ENCODE results near the gene PRR7. TPM values are rescaled to one million over a fixed set of nuclear protein-coding genes. Genes with fewer than 3 reads are reported as not detected.
"Not testable (repeated sequence)": the region's sequence is repeated elsewhere in the genome, so short reads cannot be mapped to it uniquely, and the experiment has no call there.

The PRR7 gene
- polyA plus RNA-seq, 1 donor = 1.7 TPM

GRCh38 chr5:177483042-177483441 lies 36.4 kb downstream of the PRR7 start:
- no CpG with 5 or more reads among the region's 9 CpGs for WGBS (ENCODE audit: insufficient coverage, low lambda C conversion rate)

DNA sequence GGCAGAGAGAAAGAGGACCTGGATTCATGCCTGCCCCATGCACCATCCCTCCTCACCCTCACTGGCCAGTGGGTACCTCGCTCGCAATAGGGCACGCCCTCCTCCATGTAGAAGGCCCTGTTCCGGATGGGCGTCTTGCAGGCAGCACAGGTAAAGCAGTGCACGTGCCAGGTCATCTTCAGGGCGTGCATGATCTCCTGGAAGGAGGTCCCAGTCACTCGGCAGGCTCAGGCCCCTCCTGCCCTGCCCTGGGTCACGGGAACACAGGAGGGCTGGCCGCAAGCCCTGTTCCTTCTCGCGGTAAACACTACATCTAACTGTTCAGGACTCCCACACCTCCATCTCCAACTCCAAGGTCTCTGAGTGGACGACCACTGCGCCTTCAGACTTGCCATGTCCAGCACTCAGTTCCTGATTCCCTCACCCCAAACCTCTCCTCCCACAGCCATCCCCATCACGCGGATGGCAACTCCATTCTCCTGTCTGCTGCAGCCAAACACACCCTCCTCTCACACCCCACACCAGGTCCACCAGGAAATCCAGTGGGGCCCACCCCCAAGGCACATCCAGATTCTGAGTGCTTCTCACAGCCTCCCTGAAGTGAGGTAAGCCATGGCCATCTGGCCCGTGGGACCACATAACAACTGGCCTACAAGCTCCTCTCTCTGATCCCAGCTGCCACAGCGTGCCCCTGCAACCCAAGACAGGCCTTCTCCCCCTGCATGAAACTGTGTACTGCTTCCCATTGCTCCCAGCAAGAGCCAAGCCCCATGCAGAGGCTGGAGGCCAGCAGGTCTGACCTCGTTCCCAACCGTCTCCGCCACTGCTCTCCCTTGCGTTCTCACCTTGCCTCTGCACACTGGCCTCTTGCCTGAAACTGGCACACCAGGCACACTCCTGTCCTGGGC lies 37.6 kb downstream of the PRR7 start:
- H3K27ac ChIP-seq (ENCODE audit: low read length) = no peak overlapping the region

More at GRCh38 chr5:177483042-177483441, 36.4 kb downstream of the PRR7 start:
- Histone ChIP-seq H3K4me3 (ENCODE audit: low read length) (no peak overlapping the region), H3K27me3 (ENCODE audit: control insufficient read depth, insufficient read depth, low read length) (no peaks in the 10 kb centered on the region), H3K9me3 (ENCODE audit: control insufficient read depth, low read depth, low read length) (no peaks in the 10 kb centered on the region), H3K4me1 (ENCODE audit: control insufficient read depth, insufficient read depth, low read length) (no peaks in the 10 kb centered on the region), H3K36me3 (ENCODE audit: control insufficient read depth, insufficient read depth, low read length) (peaks cover 25% of the 10 kb centered on the region), H3K27ac (ENCODE audit: low read length) (no peak overlapping the region)
- DNase-seq = no peak

GRCh38 chr5:177484902-177485549 lies 38.4 kb downstream of the PRR7 start:
- no peaks in the 10 kb centered on the region for H3K9me3 ChIP-seq (ENCODE audit: control insufficient read depth, low read depth, low read length)
- H3K4me1 ChIP-seq (ENCODE audit: control insufficient read depth, insufficient read depth, low read length) = peaks cover 6% of the 10 kb centered on the region
- no CpG with 5 or more reads among the region's 13 CpGs for WGBS (ENCODE audit: insufficient coverage, low lambda C conversion rate)
- H3K27ac ChIP-seq (ENCODE audit: low read length) = no peak overlapping the region
- no peaks in the 10 kb centered on the region for H3K27me3 ChIP-seq (ENCODE audit: control insufficient read depth, insufficient read depth, low read length)
- no peak for DNase-seq
- H3K4me3 ChIP-seq (ENCODE audit: low read length) = no peak overlapping the region
- peaks cover 36% of the 10 kb centered on the region for H3K36me3 ChIP-seq (ENCODE audit: control insufficient read depth, insufficient read depth, low read length)

More for the DNA sequence above, 37.6 kb downstream of the PRR7 start:
- DNase-seq = no peak
- Histone ChIP-seq H3K36me3 (ENCODE audit: control insufficient read depth, insufficient read depth, low read length) (peaks cover 33% of the 10 kb centered on the region), H3K4me1 (ENCODE audit: control insufficient read depth, insufficient read depth, low read length) (peaks cover 5% of the 10 kb centered on the region), H3K27me3 (ENCODE audit: control insufficient read depth, insufficient read depth, low read length) (no peaks in the 10 kb centered on the region), H3K4me3 (ENCODE audit: low read length) (no peak overlapping the region), H3K9me3 (ENCODE audit: control insufficient read depth, low read depth, low read length) (no peaks in the 10 kb centered on the region)
- WGBS (ENCODE audit: insufficient coverage, low lambda C conversion rate) = no CpG with 5 or more reads among the region's 22 CpGs

DNA sequence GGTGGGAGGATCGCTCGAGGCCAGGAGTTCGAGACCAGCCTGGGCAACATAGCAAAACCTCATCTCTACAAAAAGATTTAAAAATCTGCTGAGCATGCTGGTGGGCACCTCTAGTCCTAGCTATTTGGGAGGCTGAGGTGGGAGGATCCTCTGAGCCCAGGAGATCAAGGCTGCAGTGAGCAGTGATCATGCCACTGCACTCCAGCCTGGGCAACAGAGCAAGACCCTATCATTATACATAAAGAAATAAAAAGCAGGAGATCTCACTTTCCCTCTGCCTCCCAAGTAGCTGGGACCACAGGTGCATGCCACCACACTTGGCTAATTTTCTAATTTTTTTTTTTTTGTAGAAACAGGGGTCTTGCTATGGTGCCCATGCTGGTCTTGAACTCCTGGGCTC lies 39.1 kb downstream of the PRR7 start:
- not testable (repeated sequence) for H3K9me3 ChIP-seq (ENCODE audit: control insufficient read depth, low read depth, low read length); H3K4me1 ChIP-seq (ENCODE audit: control insufficient read depth, insufficient read depth, low read length); H3K27me3 ChIP-seq (ENCODE audit: control insufficient read depth, insufficient read depth, low read length); H3K27ac ChIP-seq (ENCODE audit: low read length); H3K4me3 ChIP-seq (ENCODE audit: low read length); DNase-seq
- no CpG with 5 or more reads among the region's 3 CpGs for WGBS (ENCODE audit: insufficient coverage, low lambda C conversion rate)
- H3K36me3 ChIP-seq (ENCODE audit: control insufficient read depth, insufficient read depth, low read length) = peaks cover 39% of the 10 kb centered on the region

- H3K4me3 ChIP-seq (ENCODE audit: low read length) = no peak overlapping the region
- H3K27me3 ChIP-seq (ENCODE audit: control insufficient read depth, insufficient read depth, low read length) = no peaks in the 10 kb centered on the region
- WGBS (ENCODE audit: insufficient coverage, low lambda C conversion rate) = no CpG with 5 or more reads among the region's 3 CpGs
- H3K9me3 ChIP-seq (ENCODE audit: control insufficient read depth, low read depth, low read length) = no peaks in the 10 kb centered on the region
- peaks cover 44% of the 10 kb centered on the region for H3K36me3 ChIP-seq (ENCODE audit: control insufficient read depth, insufficient read depth, low read length)
- no peak for DNase-seq
- peaks cover 6% of the 10 kb centered on the region for H3K4me1 ChIP-seq (ENCODE audit: control insufficient read depth, insufficient read depth, low read length)
- H3K27ac ChIP-seq (ENCODE audit: low read length) = no peak overlapping the region
These were observed 39.6 kb downstream of the PRR7 start for GRCh38 chr5:177486256-177486655.

- no peak overlapping the region for H3K4me3 ChIP-seq (ENCODE audit: low read length)
- WGBS (ENCODE audit: insufficient coverage, low lambda C conversion rate) = no CpG with 5 or more reads among the region's 8 CpGs
- DNase-seq = no peak
- H3K27ac ChIP-seq (ENCODE audit: low read length) = no peak overlapping the region
- H3K9me3 ChIP-seq (ENCODE audit: control insufficient read depth, low read depth, low read length) = no peaks in the 10 kb centered on the region
- H3K36me3 ChIP-seq (ENCODE audit: control insufficient read depth, insufficient read depth, low read length) = peaks cover 41% of the 10 kb centered on the region
- no peaks in the 10 kb centered on the region for H3K27me3 ChIP-seq (ENCODE audit: control insufficient read depth, insufficient read depth, low read length)
- peaks cover 6% of the 10 kb centered on the region for H3K4me1 ChIP-seq (ENCODE audit: control insufficient read depth, insufficient read depth, low read length)
These were observed 40.5 kb downstream of the PRR7 start for GRCh38 chr5:177487144-177487543.

- Histone ChIP-seq H3K4me1 (ENCODE audit: control insufficient read depth, insufficient read depth, low read length) (peaks cover 6% of the 10 kb centered on the region), H3K9me3 (ENCODE audit: control insufficient read depth, low read depth, low read length) (no peaks in the 10 kb centered on the region), H3K36me3 (ENCODE audit: control insufficient read depth, insufficient read depth, low read length) (peaks cover 46% of the 10 kb centered on the region), H3K27ac (ENCODE audit: low read length) (no peak overlapping the region), H3K27me3 (ENCODE audit: control insufficient read depth, insufficient read depth, low read length) (no peaks in the 10 kb centered on the region), H3K4me3 (ENCODE audit: low read length) (no peak overlapping the region)
- no peak for DNase-seq
- no CpG with 5 or more reads among the region's 15 CpGs for WGBS (ENCODE audit: insufficient coverage, low lambda C conversion rate)
These were observed 41.4 kb downstream of the PRR7 start for GRCh38 chr5:177487975-177488374.

DNA sequence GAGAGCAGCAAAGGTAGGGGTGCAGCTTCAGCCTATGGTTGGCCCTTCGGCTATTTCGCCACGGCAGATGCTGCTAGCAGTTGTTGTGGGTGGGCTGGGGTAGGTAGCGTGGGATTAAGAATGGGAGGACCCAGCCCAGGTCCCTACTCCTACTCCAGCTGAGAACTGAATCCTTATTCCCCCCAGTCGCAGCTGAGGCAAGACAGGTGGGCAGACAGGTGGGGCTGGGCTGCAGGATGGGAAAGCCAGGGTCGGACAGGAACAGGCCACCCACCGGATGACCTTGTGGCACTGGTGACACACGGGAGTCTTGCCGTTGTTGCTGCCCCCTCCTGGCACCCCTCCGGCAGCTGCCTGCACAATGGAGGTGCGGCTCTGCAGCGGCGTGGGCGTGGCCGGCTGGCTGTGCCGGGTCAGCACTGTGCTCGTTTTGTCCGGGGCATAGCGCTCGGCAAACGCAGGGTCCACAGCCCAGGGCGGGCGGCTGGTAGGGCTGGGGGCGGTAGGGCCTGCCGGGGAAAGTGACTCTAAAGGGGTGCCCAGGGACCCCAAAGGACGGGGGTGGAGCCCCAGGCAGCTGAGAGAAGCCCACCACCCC lies 42.6 kb downstream of the PRR7 start:
- H3K36me3 ChIP-seq (ENCODE audit: control insufficient read depth, insufficient read depth, low read length) = peaks cover 45% of the 10 kb centered on the region
- peak; percentile 51 to 54 for DNase-seq
- H3K9me3 ChIP-seq (ENCODE audit: control insufficient read depth, low read depth, low read length) = no peaks in the 10 kb centered on the region
- no peaks in the 10 kb centered on the region for H3K27me3 ChIP-seq (ENCODE audit: control insufficient read depth, insufficient read depth, low read length)
- peaks cover 14% of the 10 kb centered on the region for H3K4me1 ChIP-seq (ENCODE audit: control insufficient read depth, insufficient read depth, low read length)
- H3K27ac ChIP-seq (ENCODE audit: low read length) = no peak overlapping the region
- H3K4me3 ChIP-seq (ENCODE audit: low read length) = no peak overlapping the region
- no CpG with 5 or more reads among the region's 26 CpGs for WGBS (ENCODE audit: insufficient coverage, low lambda C conversion rate)

DNA sequence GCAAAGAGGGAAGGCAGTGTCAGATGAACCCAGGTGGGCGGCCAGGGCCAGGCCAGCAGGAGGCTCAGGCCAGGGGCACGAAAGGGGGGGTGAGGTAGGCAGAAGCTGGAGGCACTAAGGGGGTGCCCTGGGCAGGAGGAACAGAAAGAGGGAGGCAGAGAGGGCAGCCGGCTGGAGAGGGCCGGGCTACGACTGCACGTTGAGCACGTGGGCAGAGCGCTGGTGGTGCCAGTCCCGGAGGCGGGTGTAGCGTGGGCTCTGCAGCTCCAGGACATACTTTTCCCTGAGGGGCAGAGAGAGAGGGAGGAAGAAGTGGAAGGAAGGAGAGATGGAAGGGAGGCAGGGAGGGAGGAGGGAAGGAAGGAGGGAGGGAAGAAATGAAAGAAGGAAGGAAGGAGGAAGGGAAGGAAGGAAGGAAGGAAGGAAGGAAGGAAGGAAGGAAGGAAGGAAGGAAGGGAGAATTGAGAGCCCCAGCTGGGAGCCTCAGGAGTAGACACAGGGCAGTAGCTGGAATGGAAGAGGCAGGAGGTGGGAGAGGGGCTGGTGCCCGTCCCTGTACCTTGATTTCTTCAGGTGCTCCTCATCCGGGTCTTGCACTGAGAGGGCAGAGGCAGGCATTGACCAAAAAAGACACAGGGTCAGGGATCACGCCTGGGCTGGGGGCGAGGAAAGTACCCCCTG lies 43.8 kb downstream of the PRR7 start:
- peaks cover 20% of the 10 kb centered on the region for H3K4me1 ChIP-seq (ENCODE audit: control insufficient read depth, insufficient read depth, low read length)
- no peak overlapping the region for H3K27ac ChIP-seq (ENCODE audit: low read length)
- 100% methylated on average over 1 of the region's 15 CpGs for WGBS (ENCODE audit: insufficient coverage, low lambda C conversion rate)
- H3K27me3 ChIP-seq (ENCODE audit: control insufficient read depth, insufficient read depth, low read length) = no peaks in the 10 kb centered on the region
- no peaks in the 10 kb centered on the region for H3K9me3 ChIP-seq (ENCODE audit: control insufficient read depth, low read depth, low read length)
- DNase-seq = no peak
- peaks cover 42% of the 10 kb centered on the region for H3K36me3 ChIP-seq (ENCODE audit: control insufficient read depth, insufficient read depth, low read length)
- H3K4me3 ChIP-seq (ENCODE audit: low read length) = no peak overlapping the region

GRCh38 chr5:177490992-177491391 lies 44.4 kb downstream of the PRR7 start:
- no peak for DNase-seq
- WGBS (ENCODE audit: insufficient coverage, low lambda C conversion rate) = 82% methylated on average over 2 of the region's 16 CpGs
- H3K27ac ChIP-seq (ENCODE audit: low read length) = no peak overlapping the region
- no peaks in the 10 kb centered on the region for H3K9me3 ChIP-seq (ENCODE audit: control insufficient read depth, low read depth, low read length)
- peaks cover 20% of the 10 kb centered on the region for H3K4me1 ChIP-seq (ENCODE audit: control insufficient read depth, insufficient read depth, low read length)
- H3K27me3 ChIP-seq (ENCODE audit: control insufficient read depth, insufficient read depth, low read length) = no peaks in the 10 kb centered on the region
- peaks cover 42% of the 10 kb centered on the region for H3K36me3 ChIP-seq (ENCODE audit: control insufficient read depth, insufficient read depth, low read length)
- H3K4me3 ChIP-seq (ENCODE audit: low read length) = no peak overlapping the region

All from large intestine (tissue), 3 donors.